Caki2 (cell line): Measurements from ENCODE around the gene CNNM4. TPM values are rescaled to one million over a fixed set of nuclear protein-coding genes. Genes with fewer than 3 reads are reported as not detected.
"Not testable (repeated sequence)": the region's sequence is repeated elsewhere in the genome, so short reads cannot be mapped to it uniquely, and the experiment has no call there.

Experiments used
- DNase-seq: peaks from one replicate; pipeline ENCODE4 v3.0.0-alpha.2; 2015; ENCODE audit warnings: low read depth
- in situ Hi-C: cut with HindIII; loops from 2 replicates; pipeline ENCODE4 v1.10.0; 2016; ENCODE audit warnings: low sequenced_read_pairs, low pct_unique_long_range_greater_than_20kb, mixed read lengths
- total RNA-seq: library from RNA; depleted of rRNA; stranded (reverse); fragments of >200 nt; shearing (Covaris generic); gene quantifications from 2 replicates; pipeline ENCODE4 v1.2.3, GENCODE V29; 2014; ENCODE audit warnings: low replicate concordance

Gene CNNM4
- total RNA-seq, 1 experiment from 2014 or later = 23.5 TPM

GRCh38 chr2:96804986-96805385 is 44.3 kb downstream of the CNNM4 start:
- DNase-seq = no peak
- in situ Hi-C loops = no loop called here

GRCh38 chr2:96805946-96806345 is 45.2 kb downstream of the CNNM4 start:
- in situ Hi-C loops, DNase-seq: not testable (repeated sequence)

- in situ Hi-C loops = no loop called here
- peak; percentile 89 for DNase-seq
Observed at GRCh38 chr2:96806468-96807126, 45.9 kb downstream of the CNNM4 start.

- DNase-seq = no peak
- in situ Hi-C loops = no loop called here
Observed at GRCh38 chr2:96807127-96807471, 46.4 kb downstream of the CNNM4 start.

GRCh38 chr2:96808176-96808837 is 47.6 kb downstream of the CNNM4 start:
- DNase-seq = no peak
- in situ Hi-C loops = no loop called here

GRCh38 chr2:96809216-96809882 is 48.6 kb downstream of the CNNM4 start:
- in situ Hi-C loops = no loop called here
- DNase-seq = no peak

- in situ Hi-C loops = no loop called here
- no peak for DNase-seq
Observed at GRCh38 chr2:96809951-96810782, 49.5 kb downstream of the CNNM4 start.

GRCh38 chr2:96810783-96811192 is 50.1 kb downstream of the CNNM4 start:
- in situ Hi-C loops = no loop called here
- DNase-seq = no peak

GRCh38 chr2:96811917-96812316 is 51.2 kb downstream of the CNNM4 start:
- DNase-seq = no peak
- in situ Hi-C loops = no loop called here

GRCh38 chr2:96813656-96814055 is 53.0 kb downstream of the CNNM4 start:
- in situ Hi-C loops = no loop called here

GRCh38 chr2:96815326-96816126 is 54.8 kb downstream of the CNNM4 start:
- in situ Hi-C loops = no loop called here
- peak; percentile 70 for DNase-seq

More at GRCh38 chr2:96813656-96814055, 53.0 kb downstream of the CNNM4 start:
- DNase-seq = no peak

- peak; percentile 94 for DNase-seq
- in situ Hi-C loops = no loop called here
Observed at GRCh38 chr2:96816127-96816835, 55.6 kb downstream of the CNNM4 start, which contains the start of gene CNNM3. TSS of gene CNNM3 (plus strand) at chr2:96816268. CDS start at chr2:96816278, 10 bp downstream.

GRCh38 chr2:96816836-96817702 is 56.4 kb downstream of the CNNM4 start:
- peak; percentile 30 for DNase-seq

GRCh38 chr2:96817882-96818281 is 57.2 kb downstream of the CNNM4 start:
- in situ Hi-C loops = no loop called here
- DNase-seq = no peak

More at GRCh38 chr2:96816836-96817702, 56.4 kb downstream of the CNNM4 start:
- in situ Hi-C loops = no loop called here

GRCh38 chr2:96819128-96819875 is 58.6 kb downstream of the CNNM4 start:
- in situ Hi-C loops = no loop called here
- DNase-seq = no peak
